T follicular helper cell (primary cell): ENCODE results near the gene SPTAN1.

Experiments used
- DNase-seq: peaks from one replicate; pipeline ENCODE4 v3.0.0-alpha.2; 2020; ENCODE audit warnings: low read depth

Gene SPTAN1

DNA sequence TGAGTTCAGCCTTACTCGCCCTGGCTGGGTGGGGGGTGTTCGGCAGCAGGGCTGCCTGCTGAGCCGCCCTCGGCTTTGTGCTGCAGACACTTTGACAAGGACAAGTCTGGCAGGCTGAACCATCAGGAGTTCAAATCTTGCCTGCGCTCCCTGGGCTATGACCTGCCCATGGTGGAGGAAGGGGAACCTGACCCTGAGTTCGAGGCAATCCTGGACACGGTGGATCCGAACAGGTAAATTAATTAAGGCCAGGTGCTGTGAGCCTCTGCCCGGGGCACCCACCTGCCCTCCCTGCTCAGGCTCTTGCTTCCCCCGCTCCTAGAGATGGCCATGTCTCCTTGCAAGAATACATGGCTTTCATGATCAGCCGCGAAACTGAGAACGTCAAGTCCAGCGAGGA lies 80.1 kb downstream of the SPTAN1 start:
- no peak for DNase-seq

- DNase-seq: no peak
Measured at GRCh38 chr9:128633057-128633456, 80.7 kb downstream of the SPTAN1 start.

DNA sequence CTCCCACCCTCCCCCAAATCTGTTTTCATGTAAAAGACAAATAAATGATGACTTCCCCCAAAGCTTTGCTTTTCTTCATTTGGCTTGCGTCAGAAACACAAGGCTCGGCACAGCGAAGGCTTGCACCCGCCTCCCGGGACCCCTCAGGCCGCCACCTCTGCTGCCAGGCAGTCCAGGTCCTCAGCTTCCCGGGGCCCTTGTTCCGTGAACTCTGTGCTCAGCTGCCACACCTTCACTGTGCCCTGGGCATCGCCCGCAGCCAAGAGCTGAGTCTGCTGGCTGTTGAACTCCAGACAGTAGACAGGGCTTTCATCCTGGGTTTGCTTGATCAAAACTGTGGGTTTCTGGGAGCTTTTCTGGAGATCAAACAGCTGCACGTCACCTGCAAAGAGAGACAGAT lies 81.2 kb downstream of the SPTAN1 start:
- DNase-seq: no peak

- no peak for DNase-seq
Measured at GRCh38 chr9:128634111-128634510, 81.7 kb downstream of the SPTAN1 start.

GRCh38 chr9:128634651-128635262 lies 82.4 kb downstream of the SPTAN1 start:
- no peak for DNase-seq

- DNase-seq: no peak
Measured at GRCh38 chr9:128635266-128636023, 83.1 kb downstream of the SPTAN1 start.

- DNase-seq: no peak
Measured at GRCh38 chr9:128636024-128636390, 83.6 kb downstream of the SPTAN1 start.

- DNase-seq: no peak
Measured at GRCh38 chr9:128636556-128637530, 84.5 kb downstream of the SPTAN1 start.

GRCh38 chr9:128637656-128638055 lies 85.3 kb downstream of the SPTAN1 start:
- no peak for DNase-seq

GRCh38 chr9:128638580-128638979 lies 86.2 kb downstream of the SPTAN1 start:
- no peak for DNase-seq

DNA sequence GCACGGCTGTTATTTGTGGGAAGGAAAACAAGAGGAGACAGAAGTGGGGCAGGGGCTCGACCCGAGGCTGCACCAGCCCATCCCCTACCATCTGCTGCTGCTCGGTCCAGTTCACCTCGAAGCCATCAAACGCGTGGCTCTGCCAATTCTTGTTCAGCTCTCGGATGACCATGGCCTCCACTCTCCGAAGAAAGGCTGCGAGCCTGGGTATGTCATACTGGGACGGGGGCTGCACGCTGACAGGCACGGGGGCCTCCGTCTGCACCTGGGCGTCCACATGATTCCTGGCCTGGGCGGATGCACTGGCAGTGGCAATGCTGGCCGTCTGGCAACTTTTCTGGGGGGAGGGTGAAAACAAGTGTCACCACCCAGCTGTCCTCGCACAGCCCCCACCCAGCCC lies 88.2 kb downstream of the SPTAN1 start:
- no peak for DNase-seq

DNA sequence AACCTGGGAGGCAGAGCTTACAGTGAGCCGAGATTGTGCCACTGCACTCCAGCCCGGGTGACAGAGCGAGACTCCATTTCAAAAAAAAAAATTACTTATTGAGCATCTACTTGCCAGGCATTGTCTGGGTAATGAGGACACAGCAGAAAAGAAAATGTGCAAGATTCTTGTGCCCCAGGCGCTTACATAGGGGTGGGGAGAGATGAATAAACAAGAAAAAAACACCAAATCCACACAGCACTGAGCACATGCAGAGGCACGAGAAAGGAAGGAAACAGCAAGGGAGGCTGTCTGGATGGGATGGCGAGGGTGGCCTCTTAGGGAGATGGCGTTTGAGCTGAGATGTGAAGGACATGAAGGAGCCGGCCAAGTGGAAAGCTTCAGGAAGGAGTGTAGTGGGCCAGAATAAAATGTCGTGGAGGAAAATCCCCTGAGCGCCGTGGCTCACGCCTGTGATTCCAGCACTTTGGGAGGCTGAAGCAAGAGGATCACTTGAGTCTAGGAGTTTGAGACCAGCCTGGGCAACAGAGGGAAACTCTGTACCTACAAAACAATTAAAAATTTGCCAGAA lies 90.4 kb downstream of the SPTAN1 start:
- DNase-seq: no peak

DNA sequence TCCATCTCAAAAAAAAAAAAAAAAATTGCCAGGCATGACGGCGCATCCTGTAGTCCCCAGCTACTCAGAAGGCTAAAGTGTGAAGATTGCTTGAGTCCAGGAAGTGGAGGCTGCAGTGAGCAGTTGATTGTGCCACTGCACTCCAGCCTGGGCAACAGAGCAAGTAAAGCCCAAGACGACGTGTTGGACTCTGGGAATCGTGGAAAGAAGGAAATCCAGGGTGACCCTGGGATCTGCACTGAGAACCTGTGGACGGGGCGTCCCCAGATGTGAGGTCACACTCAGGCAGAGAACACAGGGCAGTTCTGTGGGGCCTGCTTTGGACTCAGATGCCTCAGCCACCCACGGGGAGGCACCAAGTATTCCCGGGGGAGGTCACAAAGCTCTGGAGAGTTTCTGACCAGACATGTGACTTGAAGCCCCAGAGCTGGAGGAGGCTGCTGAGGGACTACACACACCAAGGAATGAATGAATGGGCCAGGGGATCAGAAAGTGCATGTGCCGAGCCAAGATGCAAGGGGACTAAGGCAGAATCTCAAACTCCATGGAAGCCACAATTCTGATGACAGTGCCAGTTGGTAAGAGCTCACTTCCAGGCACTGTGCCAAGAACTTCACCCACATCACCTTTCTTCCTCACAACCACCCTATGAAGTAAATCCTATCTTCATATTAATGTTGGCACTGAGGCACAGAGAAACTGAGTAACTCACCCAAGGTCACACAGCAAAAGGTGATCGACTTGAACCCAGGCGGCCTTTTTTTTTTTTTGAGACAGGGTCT lies 91.3 kb downstream of the SPTAN1 start:
- no peak for DNase-seq

GRCh38 chr9:128648206-128648605 lies 95.8 kb downstream of the SPTAN1 start:
- peak; percentile 55 for DNase-seq

DNA sequence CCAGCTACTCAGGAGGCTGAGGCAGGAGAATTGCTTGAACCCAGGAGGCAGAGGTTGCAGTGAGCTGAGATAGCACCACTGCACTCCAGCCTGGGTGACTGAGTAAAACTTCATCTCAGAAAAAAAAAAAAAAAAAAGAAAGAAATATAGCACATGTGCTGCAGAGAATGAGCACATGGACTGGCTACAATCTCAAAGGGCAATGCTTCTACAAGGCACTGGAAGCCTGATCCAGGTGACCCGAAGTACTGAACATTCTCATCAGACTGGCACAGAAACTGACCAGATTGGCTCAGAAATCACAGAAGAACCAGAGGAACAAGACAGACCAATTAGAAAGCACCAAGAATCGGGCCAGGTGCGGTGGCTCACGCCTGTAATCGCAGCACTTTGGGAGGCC lies 99.4 kb downstream of the SPTAN1 start:
- no peak for DNase-seq

DNA sequence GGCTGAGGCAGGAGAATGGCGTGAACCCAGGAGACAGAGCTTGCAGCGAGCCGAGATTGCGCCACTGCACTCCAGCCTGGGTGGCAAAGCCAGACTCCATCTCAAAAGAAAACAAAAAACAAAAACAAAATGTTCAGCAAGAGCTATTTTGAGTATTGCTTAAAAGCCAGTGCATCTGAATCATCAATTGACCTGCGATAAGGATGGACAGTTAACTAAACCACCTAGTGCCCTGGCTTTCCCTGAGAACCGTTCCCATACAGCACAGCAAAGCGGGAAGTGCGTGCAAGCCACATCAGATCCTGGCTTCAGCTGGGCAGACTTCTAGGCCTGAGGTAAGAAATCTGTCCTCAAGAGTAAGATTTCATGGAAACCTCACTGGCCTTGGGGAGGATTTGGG lies 101.5 kb downstream of the SPTAN1 start:
- DNase-seq: no peak

- no peak for DNase-seq
Measured at GRCh38 chr9:128654481-128654880, 102.1 kb downstream of the SPTAN1 start.

DNA sequence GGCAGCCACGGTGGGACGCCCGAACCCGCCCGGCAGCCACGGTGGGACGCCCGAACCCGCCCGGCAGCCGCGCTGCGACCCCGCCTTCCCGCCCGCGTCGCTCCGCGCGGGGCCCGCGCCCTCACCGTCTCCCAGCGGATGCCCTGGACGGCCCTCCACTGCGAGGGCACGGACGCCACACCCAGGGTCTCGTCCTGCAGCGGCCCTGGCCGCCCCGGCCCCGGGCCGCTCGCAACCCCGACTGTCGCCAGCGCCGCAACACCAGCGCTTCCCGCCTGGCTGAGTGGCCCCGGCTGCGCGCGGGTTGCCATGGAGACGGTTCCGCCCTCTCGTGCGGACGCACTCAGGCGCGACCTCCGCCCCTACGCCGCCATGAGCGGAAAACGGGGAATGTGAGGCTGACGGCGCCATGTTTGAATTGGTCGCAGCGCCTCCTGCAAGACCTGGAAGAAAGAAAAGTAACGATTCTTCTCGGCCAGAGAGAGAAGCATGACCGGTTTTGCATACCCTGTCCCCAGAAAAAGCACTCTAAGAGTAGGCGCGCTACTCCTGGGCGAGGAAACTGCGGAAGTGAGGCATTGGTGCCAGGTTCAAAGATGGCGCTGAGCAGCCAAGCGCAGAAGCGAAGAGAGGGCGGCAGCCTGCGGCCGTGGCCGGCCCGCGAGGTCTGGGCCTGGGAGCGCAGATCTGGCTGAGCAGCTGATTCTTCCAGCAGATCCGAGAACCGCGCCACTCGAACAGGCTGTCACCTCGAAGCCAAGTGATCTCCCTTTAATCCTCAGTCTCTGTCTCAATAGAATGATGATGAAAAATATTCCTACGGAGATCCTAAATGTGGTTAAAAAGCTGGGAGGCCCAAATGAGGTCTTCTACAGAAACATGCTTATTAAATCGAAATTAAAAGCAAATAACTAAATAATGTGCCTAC lies 104.3 kb downstream of the SPTAN1 start, which contains the start of gene DYNC2I2:
TSS of gene DYNC2I2 (minus strand) at position 432 of the 928 bp plus-strand sequence. CDS start at position 311, 121 bp downstream.
- DNase-seq: peak; percentile 95

- no peak for DNase-seq
Measured at GRCh38 chr9:128657344-128657704, 104.9 kb downstream of the SPTAN1 start.

DNA sequence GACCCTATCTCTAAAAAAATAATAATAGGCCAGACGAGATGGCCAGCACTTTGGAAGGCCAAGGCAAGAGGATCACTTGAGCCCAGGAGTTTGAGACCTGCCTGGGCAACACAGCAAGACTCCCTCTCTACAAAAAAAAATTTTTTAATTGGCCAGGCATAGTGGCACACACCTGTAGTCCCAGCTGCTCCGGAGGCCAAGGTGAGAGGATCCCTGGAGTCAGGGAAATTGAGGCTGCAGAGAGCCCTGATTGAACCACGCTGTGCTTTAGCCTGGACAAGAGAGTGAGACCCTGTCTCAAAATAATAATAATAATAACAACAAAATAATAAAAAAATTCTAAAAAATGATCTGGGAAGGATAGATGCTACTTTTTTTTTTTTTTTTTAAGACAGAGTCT lies 105.4 kb downstream of the SPTAN1 start:
- no peak for DNase-seq
